K562 (cell line): Measurements from ENCODE around the gene C1QTNF5. TPM values are rescaled to one million over a fixed set of nuclear protein-coding genes. Genes with fewer than 3 reads are reported as not detected.
A peak's percentile ranks its signal among the peaks of the same experiment; 100 is the strongest.

Experiments used
- CUX1 ChIP-seq: fragments of 200-800 bp; sonication (Bioruptor generic); IDR thresholded peaks from 2 replicates; pipeline ENCODE4 v1.6.1; 2016; ENCODE audit warnings: missing genetic modification characterization, missing compliant biosample characterization
- GTF2A2 ChIP-seq: IDR thresholded peaks from 2 replicates; pipeline ENCODE4 v1.6.1; 2016; ENCODE audit warnings: mild to moderate bottlenecking, missing genetic modification characterization, missing compliant biosample characterization
- HMG20B ChIP-seq: fragments of 250-450 bp; sonication (Bioruptor Pico); IDR thresholded peaks from 2 replicates; pipeline ENCODE4 v1.5.0; 2021; ENCODE audit warnings: mild to moderate bottlenecking
- HMGN3 ChIP-seq: IDR thresholded peaks from 2 replicates; pipeline ENCODE4 v1.6.1; 2011; ENCODE audit warnings: borderline replicate concordance, low read depth, mild to moderate bottlenecking, mixed read lengths, low read length; ENCODE audit not compliant: insufficient read length; ENCODE audit errors: extremely low read depth
- HMGXB4 ChIP-seq: sonication (generic); formaldehyde crosslinking; IDR thresholded peaks from 2 replicates; pipeline ENCODE4 v1.8.1; 2023; ENCODE audit warnings: mild to moderate bottlenecking, missing genetic modification reagents
- JUNB ChIP-seq: fragments of 450-650 bp; formaldehyde crosslinking; conservative IDR thresholded peaks from 2 replicates; pipeline ENCODE4 v1.4.0; 2020; ENCODE audit warnings: mild to moderate bottlenecking
- NR2F6 ChIP-seq: fragments of 450-650 bp; formaldehyde crosslinking; IDR thresholded peaks from 2 replicates; pipeline ENCODE4 v1.4.0; 2020; ENCODE audit warnings: mild to moderate bottlenecking
- NR3C1 ChIP-seq: sonication (generic); formaldehyde crosslinking; IDR thresholded peaks from 2 replicates; pipeline ENCODE4 v1.8.1; 2022; ENCODE audit warnings: missing genetic modification reagents
- PRPF4 ChIP-seq: fragments of 200-400 bp; formaldehyde crosslinking; IDR thresholded peaks from one replicate; pipeline ENCODE4 v1.6.1; 2017; ENCODE audit warnings: low read length, low read depth, mild to moderate bottlenecking; ENCODE audit not compliant: insufficient read depth, poor library complexity, severe bottlenecking
- PURB ChIP-seq: sonication (generic); formaldehyde crosslinking; IDR thresholded peaks from 2 replicates; pipeline ENCODE4 v1.9.0; 2021; ENCODE audit warnings: low read depth, mild to moderate bottlenecking, missing genetic modification reagents
- RCOR1 ChIP-seq, 2 experiments: IDR thresholded peaks; 2 replicates each; pipeline ENCODE4 v1.6.1; 2012; ENCODE audit warnings: low read depth in 2 of 2, low read length in 2 of 2, borderline replicate concordance in 1 of 2, improper control_type of control experiment in 1 of 2
- SRSF1 ChIP-seq: fragments of 200-400 bp; formaldehyde crosslinking; IDR thresholded peaks from 2 replicates; pipeline ENCODE4 v1.6.1; 2017; ENCODE audit warnings: mild to moderate bottlenecking, low read depth, low read length, moderate library complexity
- TCF15 ChIP-seq: fragments of 250-450 bp; sonication (Bioruptor Pico); IDR thresholded peaks from 2 replicates; pipeline ENCODE4 v1.8.0; 2022; ENCODE audit warnings: moderate library complexity, mild to moderate bottlenecking, inconsistent platforms
- TFE3 ChIP-seq: fragments of 450-650 bp; formaldehyde crosslinking; IDR thresholded peaks from 2 replicates; pipeline ENCODE4 v1.4.0; 2020; ENCODE audit warnings: mild to moderate bottlenecking, mixed read lengths
- ZKSCAN3 ChIP-seq: fragments of 250-450 bp; sonication (Bioruptor Pico); IDR thresholded peaks from 2 replicates; pipeline ENCODE4 v1.4.0; 2020
- ZNF239 ChIP-seq: fragments of 250-450 bp; sonication (Bioruptor Pico); IDR thresholded peaks from 2 replicates; pipeline ENCODE4 v1.4.0; 2020; ENCODE audit warnings: mild to moderate bottlenecking
- ZNF354B ChIP-seq: fragments of 250-450 bp; sonication (Bioruptor Pico); IDR thresholded peaks from 2 replicates; pipeline ENCODE4 v1.4.0; 2020
- polyA plus RNA-seq, 8 experiments: library from polyadenylated mRNA; depleted of rRNA in 4 of 8; stranded (reverse) in 5 of 8; unstranded in 3 of 8; fragments of >200 nt; fragmentation: Nextera tagmentation in 2 of 8; fragmentation: Illumina TruSeq in 1 of 8; extraction: Ambion mirVana in 2 of 8; extraction: Trizol in 1 of 8; gene quantifications; 2 replicates each; pipeline versions ENCODE4 v1.2.1 to v1.2.3, GENCODE V29; 2011 to 2014; ENCODE audit warnings: inconsistent platforms in 1 of 8, missing spikeins in 1 of 8
- total RNA-seq, 7 experiments: library from RNA; depleted of rRNA in 6 of 7; stranded (reverse); fragments of >200 nt in 6 of 7; fragmentation: Illumina TruSeq in 2 of 7; extraction: Trizol in 2 of 7; gene quantifications; 2 replicates each; pipeline versions ENCODE4 v1.2.1 to v1.2.3, GENCODE V29; 2011 to 2021; ENCODE audit warnings: low replicate concordance in 1 of 7

The C1QTNF5 gene
- total and polyA plus RNA-seq, 9 of the 15 experiments (the other 6 are each of a cell fraction or from before 2014, with no cell fraction given) = 0.07 to 0.76 (median 0.24) TPM; not detected in 1

GRCh38 chr11:119339589-119340334 lies 921 bp downstream of the C1QTNF5 start (continued):
- no peak for TF ChIP-seq CUX1
- no peak for TF ChIP-seq ZNF354B (CRISPR knock-in tag)
- no peak for TF ChIP-seq SRSF1
- no peak for TF ChIP-seq ZKSCAN3
- TF ChIP-seq RCOR1 (IDR thresholded peaks at IDR 0.05; ENCODE audit: borderline replicate concordance in 1 of 2, low read depth in 2 of 2, low read length in 2 of 2) = peak in 1 of 2 experiments; percentile 61; a peak in 2 of 4 replicates
- no peak for TF ChIP-seq ZNF239
- peak; percentile 70; the same call in 1 of the 2 replicates for TF ChIP-seq HMGXB4
- TF ChIP-seq TFE3 (CRISPR knock-in tag) = no peak
- TF ChIP-seq NR2F6 (CRISPR knock-in tag) = no peak
- TF ChIP-seq PURB (CRISPR knock-in tag) = no peak
- TF ChIP-seq JUNB (CRISPR knock-in tag) = no peak
- no peak for TF ChIP-seq GTF2A2
- no peak for TF ChIP-seq PRPF4
- TF ChIP-seq HMG20B (CRISPR knock-in tag) = no peak
- TF ChIP-seq HMGN3 = peak; percentile 57
- no peak for TF ChIP-seq NR3C1 (CRISPR knock-in tag)
- TF ChIP-seq TCF15 (CRISPR knock-in tag) = no peak
